Activated T-cell treated with anti-CD3 and anti-CD28 coated beads for 1 hour (primary cell): ENCODE measurements around the gene TMEM132D.

ENCODE experiments used
- DNase-seq: peaks from one replicate; pipeline ENCODE4 v3.0.0-alpha.2; 2020; ENCODE audit warnings: low read depth

TMEM132D gene

GRCh38 chr12:129102233-129102632, 801.6 kb downstream of the TMEM132D start:
- DNase-seq, result no peak

- DNase-seq, result no peak
These were observed 802.0 kb downstream of the TMEM132D start for GRCh38 chr12:129101816-129102215.

GRCh38 chr12:129101404-129101803, 802.4 kb downstream of the TMEM132D start:
- no peak for DNase-seq

GRCh38 chr12:129097451-129097850, 806.4 kb downstream of the TMEM132D start:
- no peak for DNase-seq

- DNase-seq, result no peak
These were observed 806.9 kb downstream of the TMEM132D start for GRCh38 chr12:129096968-129097367.

GRCh38 chr12:129096184-129096583, 807.6 kb downstream of the TMEM132D start:
- DNase-seq, result no peak

- DNase-seq, result no peak
These were observed 814.2 kb downstream of the TMEM132D start for GRCh38 chr12:129089576-129089975.

- DNase-seq, result no peak
These were observed 818.7 kb downstream of the TMEM132D start for GRCh38 chr12:129084875-129085826.

- DNase-seq, result no peak
These were observed 820.5 kb downstream of the TMEM132D start for GRCh38 chr12:129083121-129083840.

- no peak for DNase-seq
These were observed 821.4 kb downstream of the TMEM132D start for GRCh38 chr12:129082441-129082840.

- no peak for DNase-seq
These were observed 822.0 kb downstream of the TMEM132D start for GRCh38 chr12:129081755-129082250.

GRCh38 chr12:129080821-129081220, 823.0 kb downstream of the TMEM132D start:
- no peak for DNase-seq

- no peak for DNase-seq
These were observed 823.4 kb downstream of the TMEM132D start for GRCh38 chr12:129080391-129080790.

- DNase-seq, result no peak
These were observed 824.1 kb downstream of the TMEM132D start for GRCh38 chr12:129079719-129080118.

GRCh38 chr12:129076441-129077320, 827.1 kb downstream of the TMEM132D start:
- DNase-seq, result no peak

- DNase-seq, result no peak
These were observed 828.2 kb downstream of the TMEM132D start for GRCh38 chr12:129075460-129076208.

- DNase-seq, result no peak
These were observed 829.4 kb downstream of the TMEM132D start for GRCh38 chr12:129074379-129074778.

- no peak for DNase-seq
These were observed 830.5 kb downstream of the TMEM132D start for GRCh38 chr12:129073157-129073915.

GRCh38 chr12:129071362-129071761, 832.5 kb downstream of the TMEM132D start:
- DNase-seq, result no peak

- DNase-seq, result no peak
These were observed 833.9 kb downstream of the TMEM132D start for GRCh38 chr12:129069886-129070285.
